CD4-positive, alpha-beta T cell (primary cell): ENCODE data around the gene SH2D1A. TPM values are rescaled to one million over a fixed set of nuclear protein-coding genes. Genes with fewer than 3 reads are reported as not detected.

Experiments
- ATAC-seq: fragments of 200-7000 bp; cut with Tn5 transposase; one replicate; pipeline ENCODE4 v1.10.0; 2022; ENCODE audit warnings: mild to moderate bottlenecking; ENCODE audit not compliant: poor library complexity
- CTCF ChIA-PET: fragments of 350-600 bp; sonication (Branson Sonifier 250); formaldehyde crosslinking; loops from one replicate; lab custom pipeline; 2021; ENCODE audit warnings: antibody characterized with exemption, inconsistent platforms; lab: Charles Lee
- POLR2A ChIA-PET: fragments of 350-600 bp; sonication (Branson Sonifier 250); formaldehyde crosslinking; loops from one replicate; lab custom pipeline; 2021; ENCODE audit warnings: antibody characterized with exemption, inconsistent platforms; lab: Charles Lee
- DNase-seq, 14 experiments: peaks; one replicate each; pipeline ENCODE4 v3.0.0-alpha.2; 2013 to 2020; ENCODE audit warnings: mixed read lengths in 2 of 14
- H3K27ac ChIP-seq, 2 donors: one replicate each; pipeline versions ENCODE4 v1.5.1 to v1.7.0; 2013; ENCODE audit warnings: low read length in 2 of 2, low read depth in 1 of 2, mild to moderate bottlenecking in 1 of 2
- H3K27me3 ChIP-seq, 2 experiments: 1 replicate in 1 of 2; 2 replicates in 1 of 2; pipeline versions ENCODE4 v1.6.1 to v1.7.0; 2013; ENCODE audit warnings: low read length in 2 of 2, control low read depth in 1 of 2, mild to moderate bottlenecking in 1 of 2, moderate library complexity in 1 of 2; ENCODE audit not compliant: insufficient read depth in 2 of 2, control insufficient read depth in 1 of 2
- H3K36me3 ChIP-seq: one replicate; pipeline ENCODE4 v1.6.1; 2013; ENCODE audit warnings: low read length, control low read depth; ENCODE audit not compliant: insufficient read depth
- H3K4me1 ChIP-seq: one replicate; pipeline ENCODE4 v1.6.1; 2013; ENCODE audit warnings: low read length, control low read depth; ENCODE audit not compliant: insufficient read depth
- H3K4me3 ChIP-seq: one replicate; pipeline ENCODE4 v1.5.1; 2013; ENCODE audit warnings: mild to moderate bottlenecking, low read length, moderate library complexity
- H3K9me3 ChIP-seq, 2 experiments: 1 replicate in 1 of 2; 2 replicates in 1 of 2; pipeline versions ENCODE4 v1.6.1 to v1.7.0; 2013; ENCODE audit warnings: low read length in 2 of 2, mild to moderate bottlenecking in 2 of 2, control low read depth in 1 of 2, moderate library complexity in 1 of 2; ENCODE audit not compliant: control insufficient read depth in 1 of 2, insufficient read depth in 1 of 2
- H3K27ac Mint-ChIP-seq: one replicate; pipeline ENCODE4 v1.8.0; 2020; ENCODE audit warnings: mixed read lengths
- H3K27me3 Mint-ChIP-seq: one replicate; pipeline ENCODE4 v1.8.0; 2021; ENCODE audit warnings: mixed read lengths
- H3K36me3 Mint-ChIP-seq: one replicate; pipeline ENCODE4 v1.8.0; 2021; ENCODE audit warnings: low read depth, mixed read lengths
- H3K4me1 Mint-ChIP-seq: one replicate; pipeline ENCODE4 v1.8.0; 2021; ENCODE audit warnings: low read depth, mixed read lengths
- H3K4me3 Mint-ChIP-seq: one replicate; pipeline ENCODE4 v1.8.0; 2020; ENCODE audit warnings: mild to moderate bottlenecking, mixed read lengths
- H3K9me3 Mint-ChIP-seq: one replicate; pipeline ENCODE4 v1.8.0; 2020; ENCODE audit warnings: mixed read lengths
- CTCF ChIP-seq: fragments of 200-600 bp; IDR thresholded peaks from one replicate; pipeline ENCODE4 v1.8.0; 2022; ENCODE audit warnings: antibody characterized with exemption, mild to moderate bottlenecking
- intact Hi-C, 2 experiments: fragments of 100-400 bp; cut with DNase I in 1 of 2; cut with micrococcal nuclease in 1 of 2; formaldehyde crosslinking; loops; one replicate each; pipeline versions ENCODE4 v1.15.1 to v1.9.0; 2023 to 2025; cut with DNase I, micrococcal nuclease
- total RNA-seq, 174 experiments: library from RNA in 2 of 174; stranded (reverse) in 2 of 174; gene quantifications; one replicate each; pipeline ENCODE4 v1.2.3 and lab custom pipeline; 2021 to 2026

Gene SH2D1A
- total RNA-seq, 2 experiments from 2014 or later = 39.6 to 41.5 TPM

GRCh38 chrX:124358800-124359383 lies 12.5 kb downstream of the SH2D1A start:
- Mint-ChIP-seq H3K4me3 (peak overlapping the region; percentile 74), H3K36me3 (peaks cover 44% of the 10 kb centered on the region), H3K27me3 (no peaks in the 10 kb centered on the region), H3K9me3 (no peaks in the 10 kb centered on the region), H3K27ac (peak overlapping the region; percentile 81), H3K4me1 (peaks cover 65% of the 10 kb centered on the region)
- TF ChIP-seq CTCF = no peak
- H3K27ac ChIP-seq = peak overlapping the region in 1 of 2 donors; percentile 52
- no peaks in the 10 kb centered on the region for H3K27me3 ChIP-seq
- no peak overlapping the region for H3K4me3 ChIP-seq
- no peaks in the 10 kb centered on the region for H3K36me3 ChIP-seq
- intact Hi-C loops = loop anchor here in 1 of 2 experiments (2.0 to 5.0 kb wide), 2 partner anchors 14 to 147 kb away; no protein-coding TSS in a partner anchor
- DNase-seq = peak in 3 of 14 experiments; percentile 47 to 54 (median 51)
- CTCF ChIA-PET = no interaction called here
- H3K9me3 ChIP-seq = no peaks in the 10 kb centered on the region
- peak; percentile 80 for ATAC-seq
- POLR2A ChIA-PET = interaction anchor here (1.0 to 2.2 kb wide), 2 partner anchors 11 to 12 kb away, joined by 3 to 10 read pairs; partner anchors contain the start of gene SH2D1A
- H3K4me1 ChIP-seq = peaks cover 34% of the 10 kb centered on the region

GRCh38 chrX:124362072-124362471 lies 15.7 kb downstream of the SH2D1A start:
- Mint-ChIP-seq H3K9me3 (no peaks in the 10 kb centered on the region), H3K4me3 (peak overlapping the region; percentile 14), H3K36me3 (peaks cover 49% of the 10 kb centered on the region), H3K4me1 (peaks cover 57% of the 10 kb centered on the region), H3K27me3 (no peaks in the 10 kb centered on the region), H3K27ac (peak overlapping the region; percentile 77)
- intact Hi-C loops = loop anchor here in 1 of 2 experiments (5.0 kb wide), 1 partner anchor 125 kb away; no protein-coding TSS in a partner anchor
- ATAC-seq (no peak), DNase-seq (peak in 1 of 14 experiments; percentile 58)
- Histone ChIP-seq H3K4me3 (no peak overlapping the region), H3K36me3 (peaks cover 12% of the 10 kb centered on the region), H3K9me3 (no peaks in the 10 kb centered on the region), H3K27ac (no peak overlapping the region), H3K27me3 (no peaks in the 10 kb centered on the region), H3K4me1 (peaks cover 25% of the 10 kb centered on the region)
- CTCF ChIA-PET = no interaction called here
- no peak for TF ChIP-seq CTCF
- POLR2A ChIA-PET = no interaction called here

GRCh38 chrX:124362761-124363160 lies 16.4 kb downstream of the SH2D1A start:
- no peaks in the 10 kb centered on the region for H3K27me3 ChIP-seq
- H3K27ac ChIP-seq = no peak overlapping the region
- peaks cover 12% of the 10 kb centered on the region for H3K36me3 ChIP-seq
- CTCF ChIA-PET = no interaction called here
- intact Hi-C loops = loop anchor here in 1 of 2 experiments (5.0 kb wide), 1 partner anchor 125 kb away; no protein-coding TSS in a partner anchor
- H3K9me3 ChIP-seq = no peaks in the 10 kb centered on the region
- Mint-ChIP-seq H3K27ac (peak overlapping the region; percentile 77), H3K9me3 (no peaks in the 10 kb centered on the region), H3K4me3 (no peak overlapping the region), H3K27me3 (no peaks in the 10 kb centered on the region), H3K4me1 (peaks cover 56% of the 10 kb centered on the region), H3K36me3 (peaks cover 53% of the 10 kb centered on the region)
- DNase-seq = no peak
- no peak for TF ChIP-seq CTCF
- H3K4me3 ChIP-seq = no peak overlapping the region
- POLR2A ChIA-PET = no interaction called here
- peaks cover 25% of the 10 kb centered on the region for H3K4me1 ChIP-seq
- ATAC-seq = no peak
